Ishikawa (cell line): ENCODE data around the gene PLEKHA1.

Experiments
- CEBPB ChIP-seq: IDR thresholded peaks from 2 replicates; pipeline ENCODE4 v1.6.1; 2012
- CREB1 ChIP-seq: IDR thresholded peaks from 2 replicates; pipeline ENCODE4 v1.6.1; 2012; ENCODE audit warnings: low read depth
- EGR1 ChIP-seq: IDR thresholded peaks from 2 replicates; pipeline ENCODE4 v1.6.1; 2012
- EP300 ChIP-seq: IDR thresholded peaks from 2 replicates; pipeline ENCODE4 v1.6.1; 2012; ENCODE audit warnings: borderline replicate concordance
- FOXM1 ChIP-seq: IDR thresholded peaks from 2 replicates; pipeline ENCODE4 v1.6.1; 2012; ENCODE audit warnings: low read depth, borderline replicate concordance
- MAX ChIP-seq: IDR thresholded peaks from 2 replicates; pipeline ENCODE4 v1.6.1; 2012
- NFIC ChIP-seq: IDR thresholded peaks from 2 replicates; pipeline ENCODE4 v1.6.1; 2012
- RAD21 ChIP-seq: IDR thresholded peaks from 2 replicates; pipeline ENCODE4 v1.6.1; 2012; ENCODE audit warnings: low read depth
- REST ChIP-seq: IDR thresholded peaks from 2 replicates; pipeline ENCODE4 v1.6.1; 2012; ENCODE audit warnings: low read depth, mild to moderate bottlenecking
- TAF1 ChIP-seq: IDR thresholded peaks from 2 replicates; pipeline ENCODE4 v1.6.1; 2012; ENCODE audit warnings: low read depth, mild to moderate bottlenecking
- TEAD4 ChIP-seq: IDR thresholded peaks from 2 replicates; pipeline ENCODE4 v1.6.1; 2012
- USF1 ChIP-seq: IDR thresholded peaks from 2 replicates; pipeline ENCODE4 v1.6.1; 2012
- YY1 ChIP-seq: IDR thresholded peaks from 2 replicates; pipeline ENCODE4 v1.6.1; 2012; ENCODE audit warnings: low read depth
- ZBTB7A ChIP-seq: IDR thresholded peaks from 2 replicates; pipeline ENCODE4 v1.6.1; 2012; ENCODE audit warnings: low read depth

PLEKHA1 gene

GRCh38 chr10:122464250-122464510, 89.7 kb downstream of the PLEKHA1 start:
- TF ChIP-seq REST, result no peak
- no peak for TF ChIP-seq FOXM1
- TF ChIP-seq NFIC, result no peak
- no peak for TF ChIP-seq USF1
- TF ChIP-seq TEAD4, result no peak
- TF ChIP-seq RAD21, result no peak
- TF ChIP-seq EGR1, result no peak
- no peak for TF ChIP-seq TAF1
- no peak for TF ChIP-seq ZBTB7A
- no peak for TF ChIP-seq MAX
- no peak for TF ChIP-seq EP300
- no peak for TF ChIP-seq CEBPB
- TF ChIP-seq YY1, result no peak

- TF ChIP-seq YY1 (no peak), MAX (no peak), ZBTB7A (no peak), REST (no peak), TAF1 (no peak), CREB1 (no peak), FOXM1 (no peak), TEAD4 (no peak)
These were observed 90.1 kb downstream of the PLEKHA1 start for GRCh38 chr10:122464586-122464985.

GRCh38 chr10:122465401-122466040, 91.0 kb downstream of the PLEKHA1 start:
- TF ChIP-seq YY1 (no peak), REST (no peak), EP300 (no peak), ZBTB7A (no peak), CEBPB (no peak), TEAD4 (no peak), USF1 (no peak), CREB1 (no peak)

- TF ChIP-seq REST (no peak), TEAD4 (no peak), MAX (no peak)
These were observed 92.5 kb downstream of the PLEKHA1 start for GRCh38 chr10:122466951-122467381.
